HG02610 (cell line): ENCODE data around the gene ARMC8.

ENCODE experiments used
- ATAC-seq: cut with Tn5 transposase; IDR thresholded peaks from one replicate; pipeline ENCODE4 v1.9.1; 2021; ENCODE audit warnings: mild to moderate bottlenecking, moderate library complexity; ENCODE audit not compliant: unreplicated experiment

ARMC8 gene

GRCh38 chr3:138303474-138303873, 116.4 kb downstream of the ARMC8 start:
- ATAC-seq: no peak

- no peak for ATAC-seq
These were observed 120.8 kb downstream of the ARMC8 start for GRCh38 chr3:138307899-138308298.

GRCh38 chr3:138308783-138309182, 121.7 kb downstream of the ARMC8 start:
- ATAC-seq: no peak

GRCh38 chr3:138310494-138310893, 123.4 kb downstream of the ARMC8 start:
- ATAC-seq: no peak

DNA sequence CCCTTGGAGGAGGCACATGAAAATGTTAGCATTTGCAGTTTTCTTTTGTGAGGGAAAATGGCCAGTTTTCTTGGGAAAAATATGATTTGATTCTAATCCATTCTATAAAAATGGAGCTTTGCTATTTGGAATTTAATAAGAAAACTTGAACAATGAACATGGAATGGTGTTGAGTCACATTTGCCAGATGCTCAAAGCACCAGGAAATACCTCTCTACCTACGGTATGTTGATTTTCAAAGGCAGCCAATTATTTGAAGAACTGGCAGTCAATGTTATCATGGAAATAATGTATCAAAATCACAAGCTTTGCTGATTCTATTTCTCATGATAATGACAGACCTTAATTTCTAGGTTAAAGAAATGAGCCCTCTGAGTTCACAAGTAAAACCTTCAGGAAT, 127.7 kb downstream of the ARMC8 start:
- no peak for ATAC-seq

GRCh38 chr3:138317687-138318086, 130.6 kb downstream of the ARMC8 start:
- no peak for ATAC-seq

DNA sequence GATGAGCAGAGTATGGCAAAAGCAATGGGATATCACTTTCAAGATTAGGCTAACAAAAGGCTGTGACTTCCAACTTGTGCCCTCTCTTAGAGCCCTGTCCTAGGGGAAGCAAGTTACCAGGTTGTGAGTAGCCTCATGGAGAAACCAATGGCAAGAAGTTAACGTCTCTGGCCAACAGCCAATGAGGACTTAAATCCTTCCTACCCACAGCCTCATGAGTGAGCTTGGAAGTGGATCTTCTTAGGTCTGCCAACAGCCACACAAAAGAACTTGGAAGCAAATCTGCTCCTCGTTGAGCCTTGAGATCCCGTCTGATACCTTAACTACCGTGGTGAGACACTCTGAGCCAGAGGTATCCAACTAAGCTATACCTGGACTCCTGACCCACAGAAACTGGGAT, 136.9 kb downstream of the ARMC8 start:
- no peak for ATAC-seq

DNA sequence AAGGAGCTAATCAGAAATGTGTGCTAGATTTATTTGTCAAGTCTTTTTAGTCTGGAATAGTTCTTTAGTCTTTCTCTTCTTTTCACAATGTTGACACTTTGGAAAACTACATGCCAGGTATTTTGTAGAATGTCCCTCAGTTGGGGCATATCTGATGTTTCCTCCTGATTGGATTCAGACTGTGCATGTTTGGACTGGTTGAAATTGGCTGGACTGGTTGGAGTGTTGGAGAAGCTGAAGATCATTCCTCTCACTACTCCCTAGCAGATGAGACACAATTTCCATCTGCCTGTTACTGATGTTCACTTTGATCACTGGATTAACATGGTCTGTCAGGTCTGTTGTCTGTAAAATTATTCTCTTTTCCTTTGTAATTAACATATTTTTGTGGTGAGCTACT, 138.9 kb downstream of the ARMC8 start:
- ATAC-seq: no peak

GRCh38 chr3:138326866-138327595, 139.9 kb downstream of the ARMC8 start:
- no peak for ATAC-seq

DNA sequence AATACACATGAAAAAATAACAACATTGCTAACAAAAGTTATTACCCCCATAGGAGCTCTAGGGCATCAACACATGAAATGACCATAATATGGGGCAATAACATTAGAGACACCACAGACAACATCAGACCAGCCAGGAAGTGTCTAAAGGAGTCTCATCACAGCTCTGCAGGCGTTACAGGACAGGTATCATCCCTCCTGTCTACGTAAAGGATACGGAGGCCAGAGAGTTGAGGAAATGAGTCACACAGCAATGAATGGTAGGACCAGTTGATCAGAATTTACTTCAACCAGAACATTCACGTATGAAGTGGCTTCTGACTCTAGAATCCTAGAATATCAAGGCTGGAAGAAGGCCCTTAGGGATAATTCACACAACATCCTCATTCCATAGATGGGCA, 140.7 kb downstream of the ARMC8 start:
- ATAC-seq: no peak

- no peak for ATAC-seq
These were observed 141.2 kb downstream of the ARMC8 start for GRCh38 chr3:138328341-138328740.

DNA sequence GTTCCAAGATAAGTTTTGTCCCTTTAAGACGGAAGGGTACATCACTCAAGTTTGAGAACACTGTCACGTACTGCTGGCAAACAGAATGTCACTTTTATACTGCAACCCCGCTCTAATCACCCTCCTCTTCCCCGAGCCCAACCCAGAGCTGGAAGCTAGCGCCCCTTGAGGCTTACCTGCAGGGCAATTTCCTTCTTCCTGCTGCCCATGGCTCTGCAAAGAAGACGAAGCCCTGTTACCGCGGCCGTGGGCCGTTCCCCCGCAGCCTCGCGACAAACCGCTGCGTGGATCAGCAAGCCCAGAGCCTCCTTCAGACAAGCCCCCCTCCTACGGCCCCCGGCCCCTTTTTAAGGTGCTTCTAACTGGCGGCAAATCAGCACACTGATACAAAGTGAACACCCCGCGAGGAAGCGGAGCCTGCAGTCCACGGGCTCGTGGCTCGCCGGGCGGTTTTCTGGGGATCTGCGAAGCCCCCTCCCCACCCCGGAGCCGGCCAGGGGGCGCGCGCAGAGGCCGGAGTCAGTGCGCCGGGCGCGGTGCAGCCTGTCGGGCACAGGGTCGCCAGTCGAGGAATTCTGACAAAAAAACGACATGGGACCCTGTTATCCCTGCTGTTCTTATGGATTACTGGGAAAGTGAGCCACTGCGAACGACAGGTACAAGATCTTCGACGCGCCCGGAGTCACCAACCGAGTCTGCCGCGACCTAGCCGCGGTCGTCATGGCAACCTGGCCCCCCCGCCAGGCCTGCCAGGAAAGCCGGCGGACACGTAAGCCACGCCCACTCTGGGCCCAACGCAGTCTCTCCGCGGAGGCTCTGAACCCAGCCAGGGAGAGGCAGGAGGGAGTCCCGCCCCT, 142.3 kb downstream of the ARMC8 start, which contains the start of gene NME9:
Gene NME9 (minus strand): TSS at position 725 of the 857 bp plus-strand sequence. CDS start 516 bp downstream, at position 209.
- peak; percentile 60 for ATAC-seq

- ATAC-seq: no peak
These were observed 142.8 kb downstream of the ARMC8 start for GRCh38 chr3:138329984-138330293.

- ATAC-seq: no peak
These were observed 144.2 kb downstream of the ARMC8 start for GRCh38 chr3:138331143-138331894.

DNA sequence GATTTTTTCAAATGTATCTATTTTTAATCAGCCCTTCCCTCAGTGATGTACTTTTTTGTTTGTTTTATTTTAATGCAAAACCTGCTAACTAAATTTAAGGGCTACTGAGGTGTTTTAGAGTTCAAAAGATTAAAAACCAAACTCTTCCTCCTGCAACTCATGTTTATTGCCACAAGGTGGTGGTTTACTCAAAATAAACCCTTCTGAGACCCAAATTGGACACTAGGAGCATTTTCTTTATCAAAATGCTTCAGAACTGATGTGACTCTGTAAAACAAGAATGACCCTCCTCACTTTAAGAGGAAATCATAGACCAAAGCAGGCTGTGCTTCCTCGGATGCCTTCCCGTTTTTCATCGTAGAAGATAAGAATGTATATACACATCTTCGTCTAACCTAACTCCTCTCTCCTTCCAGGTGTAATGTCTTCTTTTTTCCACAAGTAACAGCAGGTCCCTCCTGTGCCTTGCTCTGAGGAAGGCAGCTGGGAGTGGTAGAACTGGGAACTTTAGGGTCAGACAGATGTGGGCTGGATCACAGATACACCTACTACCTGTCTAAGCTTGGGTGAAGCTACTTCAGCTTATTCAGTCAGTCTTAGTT, 145.5 kb downstream of the ARMC8 start:
- no peak for ATAC-seq

DNA sequence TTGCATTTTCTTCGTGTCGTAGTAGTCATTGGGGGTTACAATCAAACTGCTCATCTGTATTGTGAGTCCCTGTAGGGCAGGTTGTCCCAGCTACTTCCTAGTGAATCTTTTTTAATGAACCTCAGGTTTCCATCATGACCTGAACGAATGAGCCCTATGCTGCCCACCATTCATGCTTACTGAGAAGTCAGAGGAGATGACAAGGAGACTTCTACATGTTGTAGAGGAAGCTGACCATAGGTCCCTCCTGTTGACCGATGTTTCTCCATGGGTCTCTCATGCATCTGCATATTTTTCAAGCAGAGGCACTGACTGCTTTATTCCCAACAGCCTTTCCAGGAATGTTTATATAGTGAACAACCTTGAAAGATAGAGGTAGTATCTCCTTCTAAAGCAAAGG, 147.5 kb downstream of the ARMC8 start:
- ATAC-seq: no peak

- ATAC-seq: no peak
These were observed 149.4 kb downstream of the ARMC8 start for GRCh38 chr3:138336454-138336999.

- ATAC-seq: no peak
These were observed 151.1 kb downstream of the ARMC8 start for GRCh38 chr3:138338244-138338643.

GRCh38 chr3:138338811-138339210, 151.7 kb downstream of the ARMC8 start:
- no peak for ATAC-seq

DNA sequence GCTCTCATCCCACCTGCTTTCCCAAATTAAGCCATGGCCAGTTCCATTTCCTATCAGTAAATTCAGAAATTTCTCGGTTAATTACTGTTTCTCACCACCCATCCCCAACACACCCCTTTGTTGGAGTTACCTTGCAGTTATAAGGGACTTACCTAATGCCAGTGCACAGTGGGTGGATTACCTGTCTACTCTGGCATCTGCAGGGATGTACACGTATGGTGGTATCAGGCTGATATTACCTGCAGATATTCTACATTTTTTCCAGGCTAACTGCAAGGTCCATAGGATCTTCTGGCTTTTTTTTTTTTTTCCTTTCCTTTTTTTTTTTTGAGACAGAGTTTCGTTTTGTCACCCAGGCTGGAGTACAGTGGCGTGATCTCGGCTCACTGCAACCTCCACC, 153.4 kb downstream of the ARMC8 start:
- ATAC-seq: no peak

DNA sequence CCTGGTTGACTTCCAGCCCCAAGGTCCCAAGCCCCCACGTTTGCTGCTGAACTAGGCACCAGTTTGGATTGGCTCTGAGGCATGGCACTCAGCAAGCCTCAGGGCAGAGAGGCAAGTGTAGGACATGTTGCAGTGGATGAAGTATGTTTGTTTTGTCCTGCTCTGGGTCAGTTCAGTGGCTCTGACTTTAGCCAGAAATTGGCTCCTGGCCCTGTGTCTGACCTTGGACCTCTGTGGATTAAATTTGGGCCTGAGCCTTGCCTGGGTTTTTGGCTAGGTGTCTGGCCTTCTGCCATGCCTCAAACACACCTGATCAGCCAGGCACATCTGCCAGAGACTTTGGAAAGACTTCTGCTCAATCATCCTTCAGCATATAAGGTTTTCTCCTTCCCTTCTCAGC, 157.7 kb downstream of the ARMC8 start:
- ATAC-seq: no peak
